K562 (cell line): ENCODE measurements around the gene GALNT16. TPM values are rescaled to one million over a fixed set of nuclear protein-coding genes. Genes with fewer than 3 reads are reported as not detected.
A peak's percentile ranks its signal among the peaks of the same experiment; 100 is the strongest.

Source experiments
- ASH1L ChIP-seq: fragments of 450-650 bp; IDR thresholded peaks from 2 replicates; pipeline ENCODE4 v1.6.1; 2018; ENCODE audit warnings: borderline replicate concordance, mild to moderate bottlenecking, low read depth; ENCODE audit not compliant: partially characterized antibody
- COPS2 ChIP-seq: fragments of 450-650 bp; conservative IDR thresholded peaks from 2 replicates; pipeline ENCODE4 v1.6.1; 2016; ENCODE audit warnings: mild to moderate bottlenecking, moderate library complexity
- DMBX1 ChIP-seq: fragments of 250-450 bp; sonication (Bioruptor Pico); IDR thresholded peaks from 2 replicates; pipeline ENCODE4 v1.8.0; 2022; ENCODE audit warnings: inconsistent platforms, mild to moderate bottlenecking, moderate library complexity, borderline replicate concordance
- FUS ChIP-seq: fragments of 200-400 bp; formaldehyde crosslinking; optimal IDR thresholded peaks from 2 replicates; pipeline ENCODE3; 2017; ENCODE audit warnings: low read depth, low read length
- GABPA ChIP-seq: fragments of 200-800 bp; sonication (Bioruptor generic); conservative IDR thresholded peaks from 2 replicates; pipeline ENCODE4 v1.6.1; 2016; ENCODE audit warnings: low read depth, missing genetic modification characterization, missing compliant biosample characterization
- LEF1 ChIP-seq: fragments of 450-650 bp; IDR thresholded peaks from 2 replicates; pipeline ENCODE4 v1.6.1; 2016; ENCODE audit warnings: mild to moderate bottlenecking
- NBN ChIP-seq: fragments of 450-650 bp; IDR thresholded peaks from 2 replicates; pipeline ENCODE4 v1.6.1; 2016; ENCODE audit warnings: low read depth, mild to moderate bottlenecking
- PHF21A ChIP-seq: fragments of 450-650 bp; IDR thresholded peaks from 2 replicates; pipeline ENCODE4 v1.6.1; 2017; ENCODE audit warnings: low read depth, borderline replicate concordance
- SMARCA4 ChIP-seq: fragments of 450-650 bp; IDR thresholded peaks from 2 replicates; pipeline ENCODE4 v1.6.1; 2016
- STAT5B ChIP-seq: fragments of 250-450 bp; sonication (Bioruptor Pico); IDR thresholded peaks from 2 replicates; pipeline ENCODE4 v1.8.0; 2021; ENCODE audit warnings: mild to moderate bottlenecking, inconsistent platforms
- TEAD4 ChIP-seq, 2 experiments: sonication (generic) in 1 of 2; formaldehyde crosslinking in 1 of 2; IDR thresholded peaks; 2 replicates each; pipeline versions ENCODE4 v1.6.1 to v1.8.0; 2012 to 2022; ENCODE audit warnings: borderline replicate concordance in 1 of 2, inconsistent platforms in 1 of 2, low read length in 1 of 2, mild to moderate bottlenecking in 1 of 2, missing genetic modification reagents in 1 of 2
- ZNF316 ChIP-seq: fragments of 450-650 bp; IDR thresholded peaks from 2 replicates; pipeline ENCODE4 v1.6.1; 2016
- polyA plus RNA-seq, 8 experiments: library from polyadenylated mRNA; depleted of rRNA in 4 of 8; stranded (reverse) in 5 of 8; unstranded in 3 of 8; fragments of >200 nt; fragmentation: Nextera tagmentation in 2 of 8; fragmentation: Illumina TruSeq in 1 of 8; extraction: Ambion mirVana in 2 of 8; extraction: Trizol in 1 of 8; gene quantifications; 2 replicates each; pipeline versions ENCODE4 v1.2.1 to v1.2.3, GENCODE V29; 2011 to 2014; ENCODE audit warnings: inconsistent platforms in 1 of 8, missing spikeins in 1 of 8
- total RNA-seq, 7 experiments: library from RNA; depleted of rRNA in 6 of 7; stranded (reverse); fragments of >200 nt in 6 of 7; fragmentation: Illumina TruSeq in 2 of 7; extraction: Trizol in 2 of 7; gene quantifications; 2 replicates each; pipeline versions ENCODE4 v1.2.1 to v1.2.3, GENCODE V29; 2011 to 2021; ENCODE audit warnings: low replicate concordance in 1 of 7
- TF ChIP-seq, protein P1 (sequence below): sonication (generic); formaldehyde crosslinking; IDR thresholded peaks from 2 replicates; pipeline ENCODE4 v1.8.1; 2023; ENCODE audit warnings: mild to moderate bottlenecking, missing genetic modification reagents
- TF ChIP-seq, protein P2 (sequence below): fragments of 200-800 bp; sonication (Bioruptor generic); IDR thresholded peaks from 2 replicates; pipeline ENCODE4 v1.6.1; 2016; ENCODE audit warnings: missing genetic modification characterization, missing compliant biosample characterization
- TF ChIP-seq, protein P3 (sequence below): sonication (generic); formaldehyde crosslinking; IDR thresholded peaks from 2 replicates; pipeline ENCODE4 v1.8.1; 2023; ENCODE audit warnings: mild to moderate bottlenecking, missing genetic modification reagents
- TF ChIP-seq, protein P4 (sequence below): fragments of 250-450 bp; sonication (Bioruptor Pico); IDR thresholded peaks from 2 replicates; pipeline ENCODE4 v1.4.0; 2020; ENCODE audit warnings: mild to moderate bottlenecking, moderate library complexity

Gene GALNT16
- total and polyA plus RNA-seq, 9 of the 15 experiments (the other 6 are each of a cell fraction or from before 2014, with no cell fraction given) = not detected

DNA sequence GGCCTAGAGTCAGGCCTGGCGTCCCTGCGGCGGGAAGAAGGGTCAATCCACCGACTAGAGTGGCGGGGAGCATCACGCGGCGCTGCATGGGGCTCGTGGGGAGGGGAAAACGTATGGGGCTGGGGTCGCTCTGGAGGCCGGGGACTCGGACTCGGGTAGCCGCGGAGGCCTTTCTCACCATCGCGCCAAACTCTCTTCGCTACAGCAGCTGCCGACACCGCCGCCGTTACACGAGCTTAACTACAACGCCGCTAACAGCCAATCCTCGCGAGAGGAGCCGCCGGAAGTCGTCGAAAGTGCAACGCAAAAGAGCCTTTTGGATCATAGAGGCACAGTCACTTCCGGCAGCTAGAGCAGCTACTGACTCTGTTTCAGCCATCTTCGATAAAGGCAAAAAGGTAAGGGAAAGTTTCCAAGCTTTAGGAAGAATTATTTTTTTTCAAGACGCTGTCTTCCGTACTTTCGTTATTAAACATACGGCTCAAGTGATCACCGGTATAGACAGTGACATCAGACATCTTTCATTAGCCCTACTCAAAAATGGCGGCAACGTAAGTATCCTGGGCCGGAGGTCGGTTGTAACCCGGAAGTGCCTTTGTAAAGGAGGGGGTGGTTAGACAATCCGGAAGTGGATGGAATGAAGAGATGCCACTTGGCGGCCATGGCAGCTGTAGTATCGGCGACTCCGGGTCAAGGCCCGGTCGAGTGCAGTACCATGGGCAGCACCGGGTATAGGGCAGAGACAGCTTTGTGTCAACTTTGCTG lies 138.3 kb downstream of the GALNT16 start, which contains the start of the genes ERH and SLC39A9 (continued):
- TF ChIP-seq TEAD4 (IDR thresholded peaks at IDR 0.05; ENCODE audit: low read length) (peak; percentile 14; the same call in 1 of the 2 replicates), TEAD4 (CRISPR knock-in tag; IDR thresholded peaks at IDR 0.05; ENCODE audit: borderline replicate concordance) (no peak), NBN (peak; percentile 59; the same call in 1 of the 2 replicates), SMARCA4 (no peak), COPS2 (no peak), FUS (no peak), GABPA (tag) (peak; percentile 98), STAT5B (no peak), DMBX1 (peak; percentile 64; the same call in 1 of the 2 replicates), ASH1L (peak; percentile 77), LEF1 (no peak), PHF21A (no peak), ZNF316 (0 out of 2 replicates have a peak, but pooled peaks have one; percentile 12)
- TF ChIP-seq, protein P1, sequence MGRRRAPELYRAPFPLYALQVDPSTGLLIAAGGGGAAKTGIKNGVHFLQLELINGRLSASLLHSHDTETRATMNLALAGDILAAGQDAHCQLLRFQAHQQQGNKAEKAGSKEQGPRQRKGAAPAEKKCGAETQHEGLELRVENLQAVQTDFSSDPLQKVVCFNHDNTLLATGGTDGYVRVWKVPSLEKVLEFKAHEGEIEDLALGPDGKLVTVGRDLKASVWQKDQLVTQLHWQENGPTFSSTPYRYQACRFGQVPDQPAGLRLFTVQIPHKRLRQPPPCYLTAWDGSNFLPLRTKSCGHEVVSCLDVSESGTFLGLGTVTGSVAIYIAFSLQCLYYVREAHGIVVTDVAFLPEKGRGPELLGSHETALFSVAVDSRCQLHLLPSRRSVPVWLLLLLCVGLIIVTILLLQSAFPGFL = no peak
- TF ChIP-seq, protein P2, sequence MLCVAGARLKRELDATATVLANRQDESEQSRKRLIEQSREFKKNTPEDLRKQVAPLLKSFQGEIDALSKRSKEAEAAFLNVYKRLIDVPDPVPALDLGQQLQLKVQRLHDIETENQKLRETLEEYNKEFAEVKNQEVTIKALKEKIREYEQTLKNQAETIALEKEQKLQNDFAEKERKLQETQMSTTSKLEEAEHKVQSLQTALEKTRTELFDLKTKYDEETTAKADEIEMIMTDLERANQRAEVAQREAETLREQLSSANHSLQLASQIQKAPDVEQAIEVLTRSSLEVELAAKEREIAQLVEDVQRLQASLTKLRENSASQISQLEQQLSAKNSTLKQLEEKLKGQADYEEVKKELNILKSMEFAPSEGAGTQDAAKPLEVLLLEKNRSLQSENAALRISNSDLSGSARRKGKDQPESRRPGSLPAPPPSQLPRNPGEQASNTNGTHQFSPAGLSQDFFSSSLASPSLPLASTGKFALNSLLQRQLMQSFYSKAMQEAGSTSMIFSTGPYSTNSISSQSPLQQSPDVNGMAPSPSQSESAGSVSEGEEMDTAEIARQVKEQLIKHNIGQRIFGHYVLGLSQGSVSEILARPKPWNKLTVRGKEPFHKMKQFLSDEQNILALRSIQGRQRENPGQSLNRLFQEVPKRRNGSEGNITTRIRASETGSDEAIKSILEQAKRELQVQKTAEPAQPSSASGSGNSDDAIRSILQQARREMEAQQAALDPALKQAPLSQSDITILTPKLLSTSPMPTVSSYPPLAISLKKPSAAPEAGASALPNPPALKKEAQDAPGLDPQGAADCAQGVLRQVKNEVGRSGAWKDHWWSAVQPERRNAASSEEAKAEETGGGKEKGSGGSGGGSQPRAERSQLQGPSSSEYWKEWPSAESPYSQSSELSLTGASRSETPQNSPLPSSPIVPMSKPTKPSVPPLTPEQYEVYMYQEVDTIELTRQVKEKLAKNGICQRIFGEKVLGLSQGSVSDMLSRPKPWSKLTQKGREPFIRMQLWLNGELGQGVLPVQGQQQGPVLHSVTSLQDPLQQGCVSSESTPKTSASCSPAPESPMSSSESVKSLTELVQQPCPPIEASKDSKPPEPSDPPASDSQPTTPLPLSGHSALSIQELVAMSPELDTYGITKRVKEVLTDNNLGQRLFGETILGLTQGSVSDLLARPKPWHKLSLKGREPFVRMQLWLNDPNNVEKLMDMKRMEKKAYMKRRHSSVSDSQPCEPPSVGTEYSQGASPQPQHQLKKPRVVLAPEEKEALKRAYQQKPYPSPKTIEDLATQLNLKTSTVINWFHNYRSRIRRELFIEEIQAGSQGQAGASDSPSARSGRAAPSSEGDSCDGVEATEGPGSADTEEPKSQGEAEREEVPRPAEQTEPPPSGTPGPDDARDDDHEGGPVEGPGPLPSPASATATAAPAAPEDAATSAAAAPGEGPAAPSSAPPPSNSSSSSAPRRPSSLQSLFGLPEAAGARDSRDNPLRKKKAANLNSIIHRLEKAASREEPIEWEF (CRISPR knock-in tag) = no peak
- TF ChIP-seq, protein P3, sequence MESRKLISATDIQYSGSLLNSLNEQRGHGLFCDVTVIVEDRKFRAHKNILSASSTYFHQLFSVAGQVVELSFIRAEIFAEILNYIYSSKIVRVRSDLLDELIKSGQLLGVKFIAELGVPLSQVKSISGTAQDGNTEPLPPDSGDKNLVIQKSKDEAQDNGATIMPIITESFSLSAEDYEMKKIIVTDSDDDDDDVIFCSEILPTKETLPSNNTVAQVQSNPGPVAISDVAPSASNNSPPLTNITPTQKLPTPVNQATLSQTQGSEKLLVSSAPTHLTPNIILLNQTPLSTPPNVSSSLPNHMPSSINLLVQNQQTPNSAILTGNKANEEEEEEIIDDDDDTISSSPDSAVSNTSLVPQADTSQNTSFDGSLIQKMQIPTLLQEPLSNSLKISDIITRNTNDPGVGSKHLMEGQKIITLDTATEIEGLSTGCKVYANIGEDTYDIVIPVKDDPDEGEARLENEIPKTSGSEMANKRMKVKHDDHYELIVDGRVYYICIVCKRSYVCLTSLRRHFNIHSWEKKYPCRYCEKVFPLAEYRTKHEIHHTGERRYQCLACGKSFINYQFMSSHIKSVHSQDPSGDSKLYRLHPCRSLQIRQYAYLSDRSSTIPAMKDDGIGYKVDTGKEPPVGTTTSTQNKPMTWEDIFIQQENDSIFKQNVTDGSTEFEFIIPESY (CRISPR knock-in tag) = no peak
- TF ChIP-seq, protein P4, sequence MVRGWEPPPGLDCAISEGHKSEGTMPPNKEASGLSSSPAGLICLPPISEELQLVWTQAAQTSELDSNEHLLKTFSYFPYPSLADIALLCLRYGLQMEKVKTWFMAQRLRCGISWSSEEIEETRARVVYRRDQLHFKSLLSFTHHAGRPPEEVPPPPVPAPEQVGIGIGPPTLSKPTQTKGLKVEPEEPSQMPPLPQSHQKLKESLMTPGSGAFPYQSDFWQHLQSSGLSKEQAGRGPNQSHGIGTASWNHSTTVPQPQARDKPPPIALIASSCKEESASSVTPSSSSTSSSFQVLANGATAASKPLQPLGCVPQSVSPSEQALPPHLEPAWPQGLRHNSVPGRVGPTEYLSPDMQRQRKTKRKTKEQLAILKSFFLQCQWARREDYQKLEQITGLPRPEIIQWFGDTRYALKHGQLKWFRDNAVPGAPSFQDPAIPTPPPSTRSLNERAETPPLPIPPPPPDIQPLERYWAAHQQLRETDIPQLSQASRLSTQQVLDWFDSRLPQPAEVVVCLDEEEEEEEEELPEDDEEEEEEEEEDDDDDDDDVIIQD = no peak
